Measurements from ENCODE around the gene ZBTB43. TPM values are rescaled to one million over a fixed set of nuclear protein-coding genes. Genes with fewer than 3 reads are reported as not detected.
"Not testable (repeated sequence)": the region's sequence is repeated elsewhere in the genome, so short reads cannot be mapped to it uniquely, and the experiment has no call there.

The ZBTB43 gene
- total and polyA plus RNA-seq, 12 donors: 7.6 to 58.4 (median 43.5) TPM

- H3K27me3 ChIP-seq: no peaks in the 10 kb centered on the region
- no peak for TF ChIP-seq CTCF (IDR thresholded peaks at IDR 0.05)
- intact Hi-C loops (cut with DNase I): no loop called here
Observed at GRCh38 chr9:126818482-126818881, 13.6 kb downstream of the ZBTB43 start.

GRCh38 chr9:126819482-126819881 lies 14.6 kb downstream of the ZBTB43 start:
- intact Hi-C loops (cut with DNase I): no loop called here
- H3K27ac ChIP-seq: no peak overlapping the region
- 75 to 80% methylated on average over 1 of the region's 1 CpG for WGBS, 2 donors
- H3K9me3 ChIP-seq: peaks cover 0 to 50% (median 16%) of the 10 kb centered on the region in 11 donors
- ATAC-seq (no peak), DNase-seq (no peak)
- TF ChIP-seq CTCF (IDR thresholded peaks at IDR 0.05): no peak
- peaks cover 0 to 89% (median 20%) of the 10 kb centered on the region in 9 donors for H3K36me3 ChIP-seq
- no peak overlapping the region for H3K4me3 ChIP-seq
- H3K27me3 ChIP-seq: no peaks in the 10 kb centered on the region
- peaks cover 0 to 43% (median 22%) of the 10 kb centered on the region in 9 donors for H3K4me1 ChIP-seq

More at GRCh38 chr9:126818482-126818881, 13.6 kb downstream of the ZBTB43 start:
- peaks cover 0 to 53% (median 19%) of the 10 kb centered on the region in 11 donors for H3K9me3 ChIP-seq
- ATAC-seq: no peak
- DNase-seq: no peak
- H3K4me3 ChIP-seq: no peak overlapping the region
- peaks cover 0 to 89% (median 30%) of the 10 kb centered on the region in 9 donors for H3K36me3 ChIP-seq
- H3K4me1 ChIP-seq: peaks cover 0 to 45% (median 22%) of the 10 kb centered on the region in 9 donors
- 96 to 97% methylated on average over 5 of the region's 5 CpGs for WGBS, 2 donors
- no peak overlapping the region for H3K27ac ChIP-seq

- peak overlapping the region in 1 of 10 donors; percentile 12 for H3K27ac ChIP-seq
- peaks cover 0 to 33% (median 11%) of the 10 kb centered on the region in 11 donors for H3K9me3 ChIP-seq
- no peaks in the 10 kb centered on the region for H3K27me3 ChIP-seq
- TF ChIP-seq CTCF (IDR thresholded peaks at IDR 0.05): no peak
- ATAC-seq (peak in 7 of 8 donors; percentile 28 to 69 (median 61)), DNase-seq (no peak)
- intact Hi-C loops (cut with DNase I): no loop called here
- peaks cover 0 to 30% (median 16%) of the 10 kb centered on the region in 9 donors for H3K4me1 ChIP-seq
- no peak overlapping the region for H3K4me3 ChIP-seq
- H3K36me3 ChIP-seq: peaks cover 0 to 75% (median 13%) of the 10 kb centered on the region in 9 donors
- 30 to 56% methylated on average over 2 of the region's 2 CpGs for WGBS, 2 donors
Observed at GRCh38 chr9:126822278-126822677, 17.4 kb downstream of the ZBTB43 start.

- no peak for DNase-seq
Observed at GRCh38 chr9:126822873-126823272, 18.0 kb downstream of the ZBTB43 start.

GRCh38 chr9:126824052-126824451 lies 19.2 kb downstream of the ZBTB43 start:
- Histone ChIP-seq H3K36me3 (peaks cover 0 to 68% (median 8%) of the 10 kb centered on the region in 9 donors), H3K4me1 (peaks cover 0 to 39% (median 20%) of the 10 kb centered on the region in 9 donors), H3K9me3 (peaks cover 0 to 17% (median 4%) of the 10 kb centered on the region in 11 donors)
- ATAC-seq; DNase-seq; H3K4me3 ChIP-seq; H3K27ac ChIP-seq; H3K27me3 ChIP-seq; intact Hi-C loops (cut with DNase I): not testable (repeated sequence)
- whole genome bisulfite sequencing, 2 donors: 97 to 98% methylated on average over 7 of the region's 7 CpGs

More at GRCh38 chr9:126822873-126823272, 18.0 kb downstream of the ZBTB43 start:
- Histone ChIP-seq H3K36me3 (peaks cover 0 to 75% (median 14%) of the 10 kb centered on the region in 9 donors), H3K9me3 (peaks cover 0 to 28% (median 11%) of the 10 kb centered on the region in 11 donors), H3K27me3 (no peaks in the 10 kb centered on the region), H3K4me1 (peaks cover 0 to 31% (median 16%) of the 10 kb centered on the region in 9 donors), H3K4me3 (no peak overlapping the region), H3K27ac (peak overlapping the region in 1 of 10 donors; percentile 12)
- no peak for ATAC-seq
- 94 to 97% methylated on average over 1 of the region's 1 CpG for WGBS, 2 donors
- no peak for TF ChIP-seq CTCF (IDR thresholded peaks at IDR 0.05)
- intact Hi-C loops (cut with DNase I): no loop called here

Data from heart right ventricle (tissue), 16 donors.